Muscle of leg (tissue), 11 donors: Measurements from ENCODE around the gene BRF1. TPM values are rescaled to one million over a fixed set of nuclear protein-coding genes. Genes with fewer than 3 reads are reported as not detected.

Source experiments
- DNase-seq: peaks from one replicate; pipeline ENCODE4 v3.0.0; 2013
- H3K27ac ChIP-seq: one replicate; pipeline ENCODE4 v1.5.1; 2013; ENCODE audit warnings: mild to moderate bottlenecking, low read length, control low read depth
- H3K27me3 ChIP-seq: one replicate; pipeline ENCODE4 v1.6.1; 2013; ENCODE audit warnings: low read length; ENCODE audit not compliant: control insufficient read depth, insufficient read depth
- H3K36me3 ChIP-seq: one replicate; pipeline ENCODE4 v1.6.1; 2013; ENCODE audit warnings: low read length; ENCODE audit not compliant: control insufficient read depth, insufficient read depth
- H3K4me1 ChIP-seq: one replicate; pipeline ENCODE4 v1.6.1; 2013; ENCODE audit warnings: low read length; ENCODE audit not compliant: control insufficient read depth, insufficient read depth
- H3K4me3 ChIP-seq: one replicate; pipeline ENCODE4 v1.5.1; 2013; ENCODE audit warnings: low read length, control low read depth
- H3K9me3 ChIP-seq: replicated peaks from 2 replicates; pipeline ENCODE4 v1.6.1; 2013; ENCODE audit warnings: low read depth, low read length; ENCODE audit not compliant: control insufficient read depth
- WGBS: methylation state at CpG from one replicate; pipeline ENCODE4 v1.1.5; 2013; ENCODE audit warnings: missing lambda C conversion rate; ENCODE audit not compliant: insufficient coverage; 5-methylcytosine and 5-hydroxymethylcytosine counted together
- polyA plus RNA-seq, 8 donors: library from polyadenylated mRNA; unstranded; fragments of 120-200 nt; gene quantifications; one replicate each; pipeline versions ENCODE4 v1.2.1 to v1.2.3, GENCODE V29; 2013; ENCODE audit warnings: inconsistent platforms in 1 of 8, low replicate concordance in 1 of 8; ENCODE audit not compliant: insufficient read length in 8 of 8, insufficient read depth in 1 of 8
- total RNA-seq: library from RNA; stranded (reverse); fragments of 120-200 nt; gene quantifications from one replicate; pipeline ENCODE4 v1.2.4, GENCODE V29; 2013

The BRF1 gene
- total and polyA plus RNA-seq, 9 donors = 25.3 to 31.3 (median 28.1) TPM

GRCh38 chr14:105159344-105159743, 141.5 kb downstream of the BRF1 start:
- Histone ChIP-seq H3K36me3 (peaks cover 6% of the 10 kb centered on the region), H3K27ac (no peak overlapping the region), H3K4me3 (no peak overlapping the region), H3K9me3 (no peaks in the 10 kb centered on the region), H3K27me3 (no peaks in the 10 kb centered on the region), H3K4me1 (peaks cover 31% of the 10 kb centered on the region)
- no peak for DNase-seq
- 77% methylated on average over 10 of the region's 14 CpGs for WGBS

Other genes starting within 250 kb of the BRF1 start
- gene GPR132, start 235.6 kb downstream of the BRF1 start, total RNA-seq = 0.75 TPM
- gene GPR132, start 235.6 kb downstream of the BRF1 start, polyA plus RNA-seq = 1 to 10 TPM in 2 of 8 donors, under 1 TPM in 6; 0.41 to 1.5 (median 0.69) TPM
- 23.8 TPM for gene JAG2, start 132.2 kb downstream of the BRF1 start, total RNA-seq
- 10 to 100 TPM; 24.5 to 53.7 (median 46.1) TPM for gene JAG2, start 132.2 kb downstream of the BRF1 start, polyA plus RNA-seq
- gene NUDT14, start 119.7 kb downstream of the BRF1 start, total RNA-seq = 21.9 TPM
- 10 to 100 TPM; 10.5 to 22.8 (median 15.8) TPM for gene NUDT14, start 119.7 kb downstream of the BRF1 start, polyA plus RNA-seq
- 44.6 TPM for gene BTBD6, start 52.5 kb downstream of the BRF1 start, total RNA-seq
- 10 to 100 TPM; 32.6 to 46.6 (median 37.9) TPM for gene BTBD6, start 52.5 kb downstream of the BRF1 start, polyA plus RNA-seq
- 66.2 TPM for gene PACS2, start 13.7 kb upstream of the BRF1 start, total RNA-seq
- gene PACS2, start 13.7 kb upstream of the BRF1 start, polyA plus RNA-seq = 100 to 1,000 TPM in 3 of 8 donors, 10 to 100 TPM in 5; 67.1 to 110 (median 87.9) TPM
- 0.49 TPM for gene TEX22, start 97.5 kb upstream of the BRF1 start, total RNA-seq
- gene TEX22, start 97.5 kb upstream of the BRF1 start, polyA plus RNA-seq = 1 to 10 TPM in 1 of 8 donors, under 1 TPM in 7; 0.23 to 1.1 (median 0.47) TPM
- gene MTA1, start 118.8 kb upstream of the BRF1 start, total RNA-seq = 41.8 TPM
- 100 to 1,000 TPM in 3 of 8 donors, 10 to 100 TPM in 5; 64.1 to 112 (median 91.3) TPM for gene MTA1, start 118.8 kb upstream of the BRF1 start, polyA plus RNA-seq
- 144 TPM for gene CRIP2, start 173.8 kb upstream of the BRF1 start, total RNA-seq
- gene CRIP2, start 173.8 kb upstream of the BRF1 start, polyA plus RNA-seq = 100 to 1,000 TPM; 203 to 335 (median 255) TPM
- 39.3 TPM for gene CRIP1, start 185.9 kb upstream of the BRF1 start, total RNA-seq
- gene CRIP1, start 185.9 kb upstream of the BRF1 start, polyA plus RNA-seq = 10 to 100 TPM; 32.6 to 64.4 (median 56.7) TPM
- 7.0 TPM for gene TEDC1, start 190.2 kb upstream of the BRF1 start, total RNA-seq
- 1 to 10 TPM; 5.6 to 9.3 (median 7.7) TPM for gene TEDC1, start 190.2 kb upstream of the BRF1 start, polyA plus RNA-seq
- gene TMEM121, start 225.6 kb upstream of the BRF1 start, total RNA-seq = 4.8 TPM
- gene TMEM121, start 225.6 kb upstream of the BRF1 start, polyA plus RNA-seq = 1 to 10 TPM; 1.3 to 3.7 (median 3.3) TPM